RKO (cell line): ENCODE data around the gene PIP4K2A.

Experiments
- DNase-seq: peaks from one replicate; pipeline ENCODE4 v3.0.0-alpha.2; 2016; ENCODE audit warnings: low spot score

PIP4K2A gene

DNA sequence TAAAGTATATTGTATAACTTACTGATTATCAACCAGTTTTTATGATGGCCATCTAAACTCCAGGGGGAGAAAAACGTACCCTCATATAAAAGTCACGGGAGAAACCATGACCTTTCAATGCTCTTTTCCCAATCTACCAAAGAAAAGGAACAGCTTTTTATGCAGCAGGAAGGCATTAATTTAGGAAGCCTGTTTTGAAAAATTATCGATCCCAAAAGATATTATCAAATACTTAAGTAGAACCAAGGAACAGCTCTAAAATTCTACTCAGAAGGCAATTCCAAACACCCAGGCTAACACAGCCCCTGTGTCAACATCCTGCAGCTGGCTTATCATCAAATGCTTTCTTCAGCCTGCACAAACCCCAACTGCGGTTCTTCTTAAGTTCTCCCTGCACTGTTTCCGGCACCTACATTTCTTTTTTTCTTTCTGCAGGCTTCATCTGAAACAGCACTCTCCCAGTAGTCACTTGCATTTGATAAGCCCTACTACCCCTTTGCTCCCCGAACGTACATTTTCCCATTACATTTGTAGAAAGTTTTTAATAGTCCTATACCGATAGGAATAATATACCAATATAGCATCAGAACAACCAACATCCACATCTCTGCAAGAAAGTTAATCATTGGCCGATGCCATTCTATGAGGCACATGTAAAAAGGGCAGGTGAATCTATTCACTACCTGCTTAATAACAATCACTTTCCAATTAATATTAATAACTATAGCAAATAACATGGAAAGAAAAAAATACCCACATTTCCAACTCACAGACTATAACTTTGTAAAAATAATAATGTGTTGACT, 47.9 kb downstream of the PIP4K2A start:
- DNase-seq = no peak

- no peak for DNase-seq
Observed at GRCh38 chr10:22665329-22665728, 49.0 kb downstream of the PIP4K2A start.

GRCh38 chr10:22662733-22663330, 51.5 kb downstream of the PIP4K2A start:
- DNase-seq = no peak

GRCh38 chr10:22659866-22660265, 54.5 kb downstream of the PIP4K2A start:
- no peak for DNase-seq

DNA sequence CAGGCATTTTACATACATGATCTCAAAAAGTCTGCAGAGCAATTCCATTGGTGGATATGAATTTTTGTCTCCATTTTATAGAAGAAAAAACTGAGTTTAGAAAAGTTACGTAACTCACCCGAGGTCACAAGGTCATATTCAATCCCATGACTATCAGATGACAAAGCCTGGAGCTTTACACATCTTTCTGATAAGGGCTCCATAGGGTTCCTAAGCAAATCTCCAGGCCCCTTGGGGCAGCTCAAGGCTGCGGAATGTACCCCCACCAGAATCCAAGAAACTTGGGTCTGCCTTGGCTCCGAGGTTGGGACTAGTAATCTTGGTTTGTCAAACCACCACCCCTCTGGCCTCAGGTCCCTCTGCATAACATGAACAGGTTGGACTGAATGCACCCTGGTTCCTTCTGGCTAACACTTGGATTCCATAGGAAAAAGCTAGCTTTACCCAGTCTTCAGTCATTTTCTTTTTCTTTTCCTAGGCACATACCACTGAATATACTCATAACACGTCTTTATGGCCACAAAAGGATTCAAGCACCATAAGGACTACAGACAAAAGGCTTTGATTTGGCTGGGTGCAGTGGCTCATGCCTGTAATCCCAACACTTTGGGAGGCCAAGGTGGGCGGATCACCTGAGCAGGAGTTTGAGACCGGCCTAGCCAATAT, 55.5 kb downstream of the PIP4K2A start:
- no peak for DNase-seq

GRCh38 chr10:22657566-22658225, 56.7 kb downstream of the PIP4K2A start:
- DNase-seq = no peak

GRCh38 chr10:22657024-22657423, 57.4 kb downstream of the PIP4K2A start:
- DNase-seq = no peak

GRCh38 chr10:22656036-22656435, 58.3 kb downstream of the PIP4K2A start:
- DNase-seq = no peak

- no peak for DNase-seq
Observed at GRCh38 chr10:22655312-22655981, 58.9 kb downstream of the PIP4K2A start.

GRCh38 chr10:22652988-22653481, 61.3 kb downstream of the PIP4K2A start:
- no peak for DNase-seq

DNA sequence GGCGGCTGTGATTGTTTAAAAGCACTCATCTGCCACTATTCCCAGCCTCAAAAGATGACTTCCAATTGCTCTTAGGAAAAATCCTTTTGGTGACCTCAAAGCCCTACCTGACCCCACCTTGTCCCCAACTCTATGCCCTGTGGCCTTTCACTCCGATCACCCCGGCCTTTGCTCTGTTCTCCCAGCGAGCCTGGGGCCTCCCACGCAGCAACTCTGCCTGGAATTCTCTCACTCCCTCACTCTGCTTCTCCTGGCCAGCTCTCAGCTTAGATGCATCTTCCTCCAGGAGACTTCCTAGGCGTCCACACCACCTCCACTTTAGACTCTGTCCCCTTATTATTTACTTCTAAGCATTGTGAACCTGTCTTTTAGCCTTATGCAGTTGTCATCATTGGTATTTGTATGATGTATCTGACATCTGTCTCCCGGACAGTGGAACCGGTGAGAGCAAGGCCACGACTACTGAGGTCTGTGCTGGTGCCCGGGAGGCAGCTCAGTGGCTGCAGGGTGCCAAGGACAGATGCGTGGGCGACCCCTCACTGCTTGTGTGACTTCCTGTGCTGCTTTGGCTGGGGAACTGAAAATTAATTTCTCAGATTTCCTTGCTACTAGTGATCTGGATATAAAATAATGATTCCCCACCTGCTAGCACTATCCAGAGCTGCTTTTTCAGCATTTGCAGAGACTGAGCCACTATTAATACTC, 63.0 kb downstream of the PIP4K2A start:
- no peak for DNase-seq

- DNase-seq = no peak
Observed at GRCh38 chr10:22649994-22650393, 64.4 kb downstream of the PIP4K2A start.

DNA sequence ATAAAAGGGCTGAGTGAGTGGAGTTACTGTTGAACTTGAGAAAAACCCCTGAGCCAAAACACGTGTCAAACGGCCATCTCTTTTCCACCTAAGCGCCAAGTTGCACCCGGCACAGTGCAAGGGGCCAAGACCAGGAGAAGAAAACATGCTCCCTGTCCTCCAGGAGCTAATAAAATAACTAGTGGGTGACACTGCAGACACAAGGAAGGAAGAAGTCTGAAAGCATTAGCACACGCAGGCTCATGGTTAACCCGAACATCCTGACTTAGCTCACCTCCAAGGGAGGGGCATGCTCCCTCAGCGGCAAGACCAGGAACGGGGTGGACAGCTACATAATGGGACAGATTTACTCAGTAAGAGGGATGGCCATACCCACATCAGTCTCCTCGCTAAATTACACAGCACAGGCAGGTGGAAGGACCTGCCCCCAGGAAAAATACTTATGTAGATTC, 65.0 kb downstream of the PIP4K2A start:
- DNase-seq = no peak

GRCh38 chr10:22648547-22648961, 65.8 kb downstream of the PIP4K2A start:
- DNase-seq = no peak

DNA sequence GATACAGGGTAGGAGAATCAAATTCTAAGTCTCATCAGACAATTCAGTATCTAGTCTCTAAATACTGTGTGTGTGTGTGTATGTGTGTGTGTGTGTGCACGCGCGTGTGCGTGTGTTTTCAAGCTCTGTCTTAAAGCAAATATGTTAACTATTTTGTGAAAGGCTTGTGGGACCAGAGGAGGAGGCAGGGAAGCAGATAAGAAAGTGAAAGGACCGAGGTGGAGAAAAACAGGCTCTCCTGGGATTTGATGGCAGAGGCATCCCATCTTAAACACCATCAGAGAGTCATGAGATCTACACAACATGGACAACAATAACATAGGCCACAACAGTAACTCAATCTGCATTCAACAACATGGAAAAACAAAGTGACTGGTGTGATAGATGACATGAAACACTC, 67.1 kb downstream of the PIP4K2A start:
- no peak for DNase-seq

DNA sequence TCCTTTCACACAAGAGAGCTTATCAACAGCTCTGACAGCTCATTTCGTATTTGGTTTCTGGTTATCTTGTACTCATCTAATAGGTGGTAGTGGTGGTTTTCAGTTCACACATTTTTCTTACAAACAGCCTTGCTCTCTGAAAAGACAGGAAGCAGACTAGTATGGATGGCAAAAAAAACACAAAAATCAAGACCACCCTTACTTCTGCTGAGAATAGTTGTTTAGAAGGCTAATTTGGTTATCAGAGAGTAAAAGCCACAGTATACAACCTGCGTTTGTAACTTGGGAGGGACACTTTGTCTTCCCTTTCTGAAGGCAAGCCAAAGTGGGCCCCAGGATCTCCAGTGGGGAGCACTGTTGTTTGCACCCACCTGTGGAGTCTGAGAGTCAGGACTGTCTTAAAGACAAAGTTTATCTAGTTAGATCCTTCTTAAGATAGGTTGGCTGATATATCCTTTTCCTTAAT, 68.0 kb downstream of the PIP4K2A start:
- no peak for DNase-seq

- no peak for DNase-seq
Observed at GRCh38 chr10:22644222-22644621, 70.2 kb downstream of the PIP4K2A start.

DNA sequence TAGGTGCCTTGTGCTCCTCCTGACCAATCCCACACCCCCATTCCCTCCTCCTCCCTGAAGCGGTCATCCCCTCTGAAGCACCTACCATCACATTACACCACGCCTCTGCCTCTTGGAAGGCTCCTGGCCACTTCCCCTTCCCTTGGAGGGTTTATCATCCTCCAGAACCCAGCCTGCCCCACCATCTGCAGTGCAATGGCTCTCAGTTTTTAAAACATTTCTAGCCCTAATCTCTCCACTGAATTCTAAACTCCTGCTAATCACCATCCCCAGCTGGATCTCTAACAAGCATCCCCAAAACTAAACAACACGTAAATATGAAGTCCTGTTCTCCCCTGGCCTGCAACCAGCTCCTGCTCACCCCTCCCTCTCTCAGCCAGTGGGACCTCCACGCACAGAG, 70.6 kb downstream of the PIP4K2A start:
- no peak for DNase-seq

- no peak for DNase-seq
Observed at GRCh38 chr10:22643116-22643515, 71.3 kb downstream of the PIP4K2A start.

DNA sequence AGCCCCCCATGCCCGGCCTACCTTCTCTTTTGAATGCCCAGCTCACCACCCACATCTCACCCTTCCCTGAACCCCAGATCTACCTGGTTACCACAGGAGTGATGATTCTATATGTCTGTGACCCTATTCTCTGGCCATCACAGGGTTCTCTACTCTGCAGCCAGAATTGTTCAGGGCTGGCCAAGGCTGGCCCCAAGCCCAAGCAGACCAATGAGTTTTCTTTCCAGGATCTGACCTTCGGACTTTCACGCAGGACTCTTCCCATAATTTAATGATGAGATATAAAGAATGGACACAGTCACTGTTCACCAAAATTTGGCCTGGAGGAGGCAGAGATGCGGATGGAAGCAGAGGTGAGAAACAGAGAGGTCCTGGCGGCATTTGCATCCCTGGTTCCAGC, 72.6 kb downstream of the PIP4K2A start:
- DNase-seq = no peak

DNA sequence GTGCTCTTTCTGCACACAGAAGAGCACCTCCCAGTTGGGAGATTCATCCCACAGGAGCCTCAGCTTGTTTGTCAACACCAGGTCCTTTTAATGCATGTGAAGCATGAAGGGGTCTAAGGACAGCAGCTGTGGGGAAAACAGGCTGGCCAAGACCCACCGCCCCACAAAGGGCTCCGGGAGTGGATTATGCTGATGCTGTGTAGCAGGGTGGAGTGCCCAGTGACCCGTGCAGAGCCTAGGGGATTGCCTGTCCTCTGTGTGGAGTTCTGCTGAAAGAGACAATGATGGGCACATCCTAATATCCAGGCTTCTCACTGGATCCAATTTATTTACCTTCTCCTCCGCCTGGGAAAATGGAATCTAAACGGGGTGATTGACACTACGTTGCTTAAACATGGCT, 74.0 kb downstream of the PIP4K2A start:
- no peak for DNase-seq
